Endometrium (tissue), 2 donors: ENCODE data around the gene ID2.

Experiments
- FAIRE-seq: peaks from 2 replicates; lab custom pipeline; 2012; peaks lifted over from hg19 to GRCh38; lab: Jason Lieb, UNC
- donor health status: control.
- donor health status: control.

Gene ID2

GRCh38 chr2:8681786-8682692 is at the start of gene ID2:
TSS of gene ID2 (plus strand) at chr2:8682056. CDS start at chr2:8682166, 110 bp downstream.
- FAIRE-seq = peak; percentile 12

DNA sequence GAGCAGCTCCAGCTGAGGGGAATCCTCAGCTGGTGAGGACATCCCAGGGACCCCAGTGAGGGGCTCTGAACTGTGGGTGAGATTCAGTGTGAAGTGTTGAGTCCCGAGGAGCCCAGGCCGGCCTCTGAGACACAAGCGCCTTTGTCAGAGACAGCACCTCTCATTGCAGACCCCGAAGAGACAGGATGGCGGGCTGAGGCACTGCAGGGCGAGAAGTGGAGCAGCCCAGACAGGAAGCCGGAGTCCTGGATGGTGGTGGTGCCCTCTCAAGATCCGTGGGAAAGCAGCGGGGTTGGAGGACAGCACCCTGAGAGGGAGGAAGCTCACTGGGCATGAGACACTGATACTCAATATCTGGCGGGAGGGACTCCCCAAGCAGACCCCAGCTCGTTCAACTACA is 49.1 kb upstream of the ID2 start:
- no peak for FAIRE-seq

GRCh38 chr2:8633186-8633734 is 48.6 kb upstream of the ID2 start:
- FAIRE-seq = no peak

- FAIRE-seq = no peak
These were observed 48.0 kb upstream of the ID2 start for GRCh38 chr2:8633735-8634313.

DNA sequence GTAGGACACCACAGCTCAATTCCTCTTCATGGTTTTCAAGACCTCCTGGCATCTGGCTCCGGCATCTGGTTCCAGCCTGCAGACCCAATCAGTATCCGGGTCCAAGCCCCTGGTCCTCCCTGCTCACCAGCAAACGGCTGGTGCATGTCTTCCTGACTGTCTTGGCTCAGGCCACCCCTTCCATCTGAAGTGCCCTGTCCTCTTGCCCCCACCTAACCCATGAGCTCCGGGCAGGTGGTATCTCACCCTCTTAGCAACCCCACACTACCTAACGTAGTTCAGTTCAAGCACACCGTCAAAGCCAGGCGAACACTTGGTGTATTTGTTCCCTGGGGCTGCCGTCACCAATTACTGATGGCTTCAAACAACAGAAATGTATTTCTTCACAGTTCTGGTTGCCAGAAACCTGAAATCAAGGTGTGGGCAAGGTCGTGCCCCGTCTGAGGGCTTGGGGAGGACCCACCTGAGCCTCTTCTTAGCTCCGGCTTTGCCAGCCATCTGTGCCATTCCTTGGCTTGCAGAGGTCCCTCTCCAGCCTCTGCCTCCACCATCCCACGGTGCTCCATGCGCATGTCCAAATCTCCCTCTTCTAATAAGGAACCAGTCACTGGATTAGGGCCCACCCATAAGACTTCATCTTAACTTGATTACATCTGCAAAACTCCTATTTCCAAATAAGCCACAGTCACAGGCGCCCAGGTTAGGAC is 47.2 kb upstream of the ID2 start:
- FAIRE-seq = no peak

- no peak for FAIRE-seq
These were observed 45.8 kb upstream of the ID2 start for GRCh38 chr2:8636041-8636491.

GRCh38 chr2:8636721-8637636 is 44.9 kb upstream of the ID2 start:
- peak; percentile 91 for FAIRE-seq

DNA sequence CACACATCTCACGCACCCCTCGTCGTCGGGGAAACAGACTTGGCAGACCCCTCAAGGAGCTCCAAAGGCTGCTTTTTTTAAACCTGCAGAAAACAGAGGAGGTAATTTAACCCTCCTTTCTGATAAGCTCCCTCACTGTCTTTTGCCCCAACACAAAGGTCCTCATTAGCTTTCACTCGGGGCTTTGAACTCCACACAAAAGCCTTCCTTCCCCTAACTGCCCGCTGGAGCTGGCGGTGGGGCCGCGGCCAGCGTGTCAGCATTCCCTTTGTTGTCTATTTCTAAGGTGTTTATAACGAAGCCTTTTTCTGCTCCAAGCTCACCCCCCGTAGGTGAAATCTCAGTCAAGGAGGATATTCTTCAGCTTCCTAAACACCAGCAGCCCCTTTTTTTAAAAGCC is 43.5 kb upstream of the ID2 start:
- no peak for FAIRE-seq

GRCh38 chr2:8639122-8639635 is 42.7 kb upstream of the ID2 start:
- no peak for FAIRE-seq

DNA sequence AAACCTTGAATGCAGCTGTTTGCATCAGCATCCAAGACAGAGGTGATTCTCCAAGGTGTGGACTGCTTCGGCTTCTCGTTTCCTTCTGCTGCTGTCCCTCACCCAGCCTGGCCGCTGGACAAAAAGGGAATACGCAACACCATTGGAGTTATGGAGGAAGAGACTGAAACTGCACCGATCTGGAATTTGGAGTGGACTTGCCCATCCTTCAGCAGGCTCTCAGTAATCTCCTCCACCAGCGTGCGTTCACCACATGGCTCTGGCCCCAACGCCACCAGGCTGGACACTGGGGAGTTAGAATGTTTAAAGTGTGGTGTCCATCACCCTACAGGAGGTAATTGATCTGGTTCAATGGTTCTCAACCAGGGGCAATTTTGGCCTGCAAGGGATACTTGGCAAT is 41.4 kb upstream of the ID2 start:
- no peak for FAIRE-seq

DNA sequence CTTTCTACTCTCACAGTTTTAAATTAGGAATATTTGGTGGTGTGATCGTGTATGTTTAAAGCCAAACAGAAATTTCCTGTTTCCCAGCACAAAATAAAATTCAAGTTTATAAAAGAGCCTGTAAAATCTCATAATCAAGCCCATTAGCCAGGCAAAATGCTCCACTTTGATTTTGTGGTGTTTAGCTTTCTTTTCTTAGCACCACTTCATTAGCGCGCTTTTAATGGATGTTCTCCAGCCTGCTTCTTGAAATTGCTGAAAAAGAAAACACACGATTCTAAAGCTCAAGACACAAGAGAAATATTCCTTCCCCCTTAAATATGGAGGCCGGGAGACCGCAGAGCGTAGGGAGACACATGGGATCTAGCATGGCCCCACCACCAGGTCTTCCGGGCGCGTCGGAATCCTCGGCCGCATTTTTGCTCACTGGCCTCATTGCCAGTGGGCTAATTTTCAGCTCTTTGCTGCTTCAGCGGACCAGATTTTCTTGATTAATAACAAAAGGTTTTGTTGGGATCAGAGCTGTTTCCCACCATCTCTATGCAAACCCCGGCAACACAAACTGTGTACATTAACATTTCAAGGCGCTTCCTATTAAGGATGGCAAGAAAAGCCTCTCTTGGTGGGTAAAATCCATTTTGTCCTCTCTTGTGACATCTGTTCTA is 40.4 kb upstream of the ID2 start:
- FAIRE-seq = no peak

- no peak for FAIRE-seq
These were observed 39.3 kb upstream of the ID2 start for GRCh38 chr2:8642366-8643068.

GRCh38 chr2:8643250-8643995 is 38.4 kb upstream of the ID2 start:
- FAIRE-seq = no peak

DNA sequence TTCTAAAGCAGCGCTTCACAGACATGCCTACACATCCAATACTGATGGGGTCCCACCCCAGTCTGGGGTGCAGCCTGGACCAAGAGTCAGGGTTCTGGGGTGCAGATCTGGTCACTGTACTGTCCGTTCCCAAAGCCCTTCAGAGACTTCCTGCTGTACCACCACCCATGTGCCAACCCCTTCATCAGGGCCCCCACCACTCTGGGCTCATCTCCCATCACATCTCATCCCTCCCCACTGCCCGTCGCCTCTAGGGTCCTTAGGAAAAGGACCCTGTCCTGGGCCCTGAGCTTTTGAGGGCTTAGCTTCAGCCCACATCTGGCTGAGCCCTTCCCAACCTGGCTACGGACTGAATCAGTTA is 37.9 kb upstream of the ID2 start:
- FAIRE-seq = no peak

DNA sequence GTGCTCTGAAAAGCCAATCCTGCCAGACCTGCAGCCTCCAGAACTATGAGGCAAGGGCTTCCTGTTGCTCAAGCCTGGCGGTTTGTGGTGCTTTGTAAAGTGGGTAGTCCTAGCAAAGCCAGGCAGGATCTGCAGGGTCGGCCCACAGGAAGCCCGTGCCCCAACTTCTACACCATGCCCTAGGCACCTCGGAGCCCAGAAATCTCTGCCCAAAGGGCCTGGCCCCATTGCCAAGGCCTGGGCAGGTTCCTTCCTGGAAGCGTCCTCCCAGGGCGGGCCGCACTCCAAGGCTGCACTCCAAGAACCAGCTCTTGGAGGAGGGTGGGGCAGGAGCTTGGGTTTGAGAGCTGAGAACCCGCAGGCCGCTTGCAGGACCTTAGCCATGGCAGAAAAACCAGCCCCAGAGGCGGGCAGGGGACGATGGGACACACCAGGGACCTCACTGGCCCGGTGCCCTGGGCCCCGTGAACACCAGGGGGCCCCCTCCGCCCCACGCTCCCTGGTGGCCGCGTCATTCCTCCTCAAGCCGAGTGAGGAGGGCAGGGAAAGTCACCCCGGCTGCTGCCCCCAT is 37.2 kb upstream of the ID2 start:
- no peak for FAIRE-seq

DNA sequence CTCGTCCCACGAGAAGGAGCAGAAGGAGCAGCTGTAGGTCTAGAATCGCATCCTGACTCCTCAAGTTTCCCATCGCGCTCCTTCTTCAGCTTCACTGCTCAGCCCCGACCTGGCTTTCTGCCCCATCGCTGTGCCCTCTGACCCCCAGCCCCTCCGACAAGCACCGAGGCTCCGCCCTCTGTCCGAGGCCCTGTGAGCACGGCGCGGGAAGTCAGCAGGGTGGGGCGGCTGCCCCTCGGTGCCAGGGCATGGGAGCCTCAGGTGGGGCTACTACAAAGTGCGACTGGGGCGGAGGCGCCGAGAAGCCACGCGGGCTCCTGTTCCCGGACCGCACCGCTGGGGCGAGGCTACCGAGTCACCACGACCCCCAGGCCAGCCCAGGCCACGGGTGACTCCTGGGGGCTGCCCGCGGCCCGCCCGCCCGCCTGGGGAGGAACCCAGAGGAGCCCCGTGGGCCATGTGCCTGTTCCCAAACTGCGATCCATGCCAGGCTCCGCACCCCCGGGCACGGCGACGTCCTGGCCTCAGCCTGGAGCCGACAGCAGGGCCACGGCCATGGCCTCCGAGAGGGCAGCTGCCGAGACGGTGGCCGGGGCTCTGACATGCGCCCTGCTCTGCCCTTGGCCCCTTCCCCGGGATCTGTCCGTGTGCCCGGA is 36.6 kb upstream of the ID2 start:
- no peak for FAIRE-seq

DNA sequence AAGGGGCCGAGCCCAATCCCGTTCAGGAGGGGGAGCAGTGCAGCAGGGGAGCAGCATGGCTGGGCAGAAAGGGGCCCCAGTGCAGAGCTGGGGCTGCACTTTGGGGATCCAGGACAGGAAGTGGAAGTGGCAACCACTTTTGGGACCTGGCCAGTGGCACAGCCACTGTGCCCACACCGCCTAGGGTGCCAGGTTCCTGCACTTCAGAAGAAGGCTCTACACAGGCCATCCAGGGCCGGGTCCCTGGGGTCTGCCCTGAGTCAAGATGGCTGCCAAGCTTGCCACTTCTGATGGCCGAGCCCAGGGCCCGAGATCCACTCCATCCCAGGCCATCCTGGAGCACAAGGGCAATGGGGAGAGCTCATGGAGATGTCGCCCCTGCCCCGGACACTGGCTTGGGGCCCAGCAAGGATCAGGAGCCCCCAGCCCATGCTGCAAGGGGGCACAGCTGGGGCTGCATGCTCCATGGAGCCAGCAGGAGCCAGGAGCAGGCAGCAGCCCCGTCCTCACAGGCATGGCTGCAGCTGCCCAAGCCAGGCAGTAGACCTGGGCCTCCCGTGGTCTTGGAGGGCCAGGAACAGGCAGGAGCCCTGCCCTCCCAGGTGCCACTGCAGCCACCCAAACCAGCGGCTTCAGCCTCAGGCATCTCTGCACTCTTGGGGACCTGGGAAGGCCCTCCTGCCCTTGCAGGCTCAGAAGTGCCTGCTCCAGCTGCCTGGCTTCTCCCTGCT is 35.0 kb upstream of the ID2 start:
- no peak for FAIRE-seq

DNA sequence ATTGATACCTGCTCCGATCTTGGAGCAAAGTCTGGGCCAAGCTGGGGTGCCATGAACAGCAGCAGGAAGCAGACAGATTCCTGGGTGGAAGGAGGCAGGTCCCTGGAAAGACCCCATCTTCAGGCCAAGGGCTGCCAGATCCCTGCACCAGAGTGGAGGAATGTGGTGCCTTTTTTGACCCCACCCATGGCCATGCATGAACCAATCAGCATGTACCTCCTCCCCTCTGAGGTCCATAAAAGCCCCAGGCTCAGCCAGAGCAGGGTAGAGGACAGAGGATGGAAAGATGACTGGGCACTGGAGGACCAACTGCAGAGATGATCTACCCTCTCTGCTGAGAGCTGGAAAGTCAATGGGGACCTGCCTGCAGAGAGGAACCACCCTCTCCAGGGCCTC is 34.4 kb upstream of the ID2 start:
- no peak for FAIRE-seq
